Measurements from ENCODE around the gene ECHS1. TPM values are rescaled to one million over a fixed set of nuclear protein-coding genes. Genes with fewer than 3 reads are reported as not detected.

The ECHS1 gene
- total RNA-seq, 1 donor from 2014 or later: 64.3 TPM

DNA sequence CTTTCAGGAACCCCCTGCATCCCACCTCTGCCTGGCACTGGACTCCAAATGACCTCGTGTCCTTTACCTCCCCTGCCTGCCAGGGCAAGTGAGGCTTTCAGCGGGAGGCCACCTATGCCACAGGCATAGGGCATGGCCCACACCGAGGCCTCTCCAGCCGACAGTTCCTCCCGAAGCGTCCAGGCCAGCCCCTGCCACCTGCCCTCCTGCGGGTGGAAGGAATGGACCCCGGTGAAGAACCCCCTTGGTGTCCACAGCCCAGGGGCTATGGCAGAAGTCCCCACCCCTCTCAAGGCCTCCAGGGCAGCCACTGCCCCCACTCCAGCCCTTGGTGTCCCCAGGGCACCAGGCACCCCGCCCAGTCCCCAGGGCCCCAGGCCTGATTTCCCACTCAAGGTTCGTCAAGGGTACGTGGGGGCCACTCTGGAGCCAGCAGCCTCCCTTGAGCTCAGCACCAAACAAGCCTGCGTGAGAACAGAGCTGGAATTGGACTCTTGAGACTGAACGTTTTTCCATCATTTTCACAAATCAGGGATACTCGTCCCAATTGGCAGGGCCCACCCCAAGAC, 18.4 kb downstream of the ECHS1 start:
- Mint-ChIP-seq H3K9me3 (no peaks in the 10 kb centered on the region), H3K27ac (no peak overlapping the region)
- intact Hi-C loops (cut with micrococcal nuclease): loop anchor here (5.0 kb wide), 1 partner anchor 77 kb away; the partner anchor contains the start of gene ADAM8

DNA sequence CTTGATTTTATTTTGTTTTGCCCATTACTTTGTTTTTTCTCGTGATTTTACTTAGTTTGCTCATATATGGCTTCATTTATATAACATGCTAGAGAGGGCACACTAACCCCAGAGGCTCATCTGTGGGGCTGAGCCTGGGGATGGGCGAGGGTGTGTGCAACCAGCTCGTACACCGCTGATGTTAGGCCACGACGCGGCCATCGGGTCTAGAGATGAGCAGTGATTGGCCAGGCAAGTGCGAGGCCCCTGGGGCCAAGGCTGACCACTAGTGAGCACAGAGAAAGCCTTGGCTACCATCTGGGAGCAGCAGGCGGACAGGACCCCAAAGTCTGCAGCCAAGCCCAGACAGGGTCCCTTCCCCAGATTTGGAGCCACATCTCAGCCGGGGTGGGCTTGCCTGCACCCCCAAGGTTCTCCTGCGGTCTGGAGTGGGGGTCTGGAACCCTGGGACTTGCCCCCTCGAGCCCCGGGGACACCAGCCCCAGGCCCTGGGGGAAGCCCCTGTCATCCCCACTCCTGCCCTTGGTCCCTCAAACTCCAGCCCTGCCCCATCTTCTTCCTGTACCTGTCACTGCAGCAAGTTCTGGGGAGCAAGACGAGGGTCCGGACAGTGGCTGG, 19.1 kb downstream of the ECHS1 start:
- peaks cover 3% of the 10 kb centered on the region for H3K36me3 Mint-ChIP-seq (ENCODE audit: low read depth)
- no peak overlapping the region for H3K4me3 Mint-ChIP-seq

More for the DNA sequence above, 18.4 kb downstream of the ECHS1 start:
- Mint-ChIP-seq H3K27me3 (no peaks in the 10 kb centered on the region), H3K36me3 (ENCODE audit: low read depth) (peaks cover 3% of the 10 kb centered on the region), H3K4me3 (no peak overlapping the region), H3K4me1 (no peaks in the 10 kb centered on the region)
- DNase-seq: no peak

GRCh38 chr10:133353202-133353959, 19.8 kb downstream of the ECHS1 start:
- Mint-ChIP-seq H3K4me1 (no peaks in the 10 kb centered on the region), H3K9me3 (no peaks in the 10 kb centered on the region), H3K27me3 (no peaks in the 10 kb centered on the region), H3K27ac (no peak overlapping the region), H3K4me3 (no peak overlapping the region), H3K36me3 (ENCODE audit: low read depth) (peaks cover 3% of the 10 kb centered on the region)
- no peak for DNase-seq
- intact Hi-C loops (cut with micrococcal nuclease): no loop called here

More for the DNA sequence above, 19.1 kb downstream of the ECHS1 start:
- Mint-ChIP-seq H3K27me3 (no peaks in the 10 kb centered on the region), H3K9me3 (no peaks in the 10 kb centered on the region), H3K4me1 (no peaks in the 10 kb centered on the region), H3K27ac (no peak overlapping the region)
- DNase-seq: no peak
- intact Hi-C loops (cut with micrococcal nuclease): no loop called here

DNA sequence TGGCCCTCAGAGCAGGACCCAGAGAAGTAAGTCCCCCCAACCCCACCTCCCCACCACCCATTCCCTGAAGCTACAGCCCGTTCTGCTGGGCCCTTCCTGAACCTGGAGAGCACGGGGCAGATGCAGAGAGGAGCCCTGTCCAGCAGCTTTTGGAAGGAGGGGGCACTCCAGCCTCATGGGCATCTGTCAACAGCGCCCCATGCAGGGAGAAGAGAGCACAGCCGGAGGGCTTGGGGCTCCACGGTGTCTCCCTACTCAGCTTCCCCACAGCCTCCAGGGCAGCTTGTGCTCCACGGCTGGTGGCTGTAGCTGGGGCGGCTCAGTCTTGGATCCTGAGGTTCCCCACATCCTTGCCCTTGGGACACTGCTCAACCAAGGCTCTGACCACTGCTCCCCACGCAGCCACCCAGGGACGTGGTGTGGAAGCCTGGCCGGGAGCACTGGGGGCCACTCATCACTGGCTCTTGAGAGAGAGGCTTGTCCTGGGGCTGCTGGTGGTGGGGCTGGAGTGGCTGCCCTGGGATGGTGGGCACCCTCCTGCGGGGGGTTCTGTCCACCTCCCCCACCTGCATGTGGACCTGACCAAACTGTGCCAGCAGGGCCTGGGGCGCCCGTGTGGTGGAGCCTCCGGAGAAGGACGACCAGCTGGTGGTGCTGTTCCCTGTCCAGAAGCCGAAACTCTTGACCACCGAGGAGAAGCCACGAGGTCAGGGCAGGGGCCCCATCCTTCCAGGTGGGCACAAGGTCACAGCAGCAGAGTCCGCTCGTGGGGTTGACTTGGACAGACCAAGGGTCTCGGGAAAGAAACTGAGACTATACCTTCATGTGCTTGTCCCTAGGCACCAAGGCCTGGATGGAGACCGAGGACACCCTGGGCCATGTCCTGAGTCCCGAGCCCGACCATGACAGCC, 21.5 kb downstream of the ECHS1 start:
- no peak for DNase-seq
- no peaks in the 10 kb centered on the region for H3K4me1 Mint-ChIP-seq
- H3K36me3 Mint-ChIP-seq (ENCODE audit: low read depth): peaks cover 3% of the 10 kb centered on the region
- intact Hi-C loops (cut with micrococcal nuclease): no loop called here
- no peak overlapping the region for H3K27ac Mint-ChIP-seq
- no peak overlapping the region for H3K4me3 Mint-ChIP-seq
- no peaks in the 10 kb centered on the region for H3K9me3 Mint-ChIP-seq
- H3K27me3 Mint-ChIP-seq: no peaks in the 10 kb centered on the region

GRCh38 chr10:133350950-133351329, 22.2 kb downstream of the ECHS1 start:
- intact Hi-C loops (cut with micrococcal nuclease): no loop called here
- H3K27me3 Mint-ChIP-seq: no peaks in the 10 kb centered on the region
- H3K4me3 Mint-ChIP-seq: no peak overlapping the region
- no peaks in the 10 kb centered on the region for H3K4me1 Mint-ChIP-seq
- no peaks in the 10 kb centered on the region for H3K36me3 Mint-ChIP-seq (ENCODE audit: low read depth)
- H3K27ac Mint-ChIP-seq: no peak overlapping the region
- H3K9me3 Mint-ChIP-seq: no peaks in the 10 kb centered on the region
- no peak for DNase-seq

GRCh38 chr10:133350283-133350949, 22.7 kb downstream of the ECHS1 start:
- Mint-ChIP-seq H3K4me1 (no peaks in the 10 kb centered on the region), H3K27me3 (peaks cover 4% of the 10 kb centered on the region), H3K4me3 (no peak overlapping the region), H3K27ac (no peak overlapping the region), H3K9me3 (no peaks in the 10 kb centered on the region), H3K36me3 (ENCODE audit: low read depth) (no peaks in the 10 kb centered on the region)
- intact Hi-C loops (cut with micrococcal nuclease): no loop called here
- no peak for DNase-seq

GRCh38 chr10:133349577-133350011, 23.6 kb downstream of the ECHS1 start:
- no peak for DNase-seq
- Mint-ChIP-seq H3K4me3 (no peak overlapping the region), H3K27me3 (peaks cover 8% of the 10 kb centered on the region), H3K4me1 (no peaks in the 10 kb centered on the region), H3K36me3 (ENCODE audit: low read depth) (no peaks in the 10 kb centered on the region), H3K27ac (no peak overlapping the region), H3K9me3 (no peaks in the 10 kb centered on the region)
- intact Hi-C loops (cut with micrococcal nuclease): no loop called here

DNA sequence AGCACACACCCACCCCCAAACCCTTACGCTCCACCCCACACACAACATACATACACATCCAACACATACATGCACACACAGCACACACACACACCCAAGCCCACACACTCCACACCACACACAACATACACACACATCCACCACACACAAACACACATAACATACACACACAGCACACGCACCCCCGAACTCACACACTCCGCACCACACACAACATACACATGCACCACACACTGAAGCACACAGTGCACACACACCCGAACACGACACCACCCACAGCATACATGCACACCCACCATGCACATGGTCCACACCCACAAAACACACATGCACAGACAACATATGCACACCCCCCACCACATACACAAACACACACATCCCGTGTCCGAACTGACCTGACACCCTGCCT, 24.0 kb downstream of the ECHS1 start:
- Mint-ChIP-seq H3K27ac (no peak overlapping the region), H3K4me3 (no peak overlapping the region), H3K9me3 (no peaks in the 10 kb centered on the region), H3K4me1 (no peaks in the 10 kb centered on the region), H3K27me3 (peaks cover 8% of the 10 kb centered on the region), H3K36me3 (ENCODE audit: low read depth) (no peaks in the 10 kb centered on the region)
- intact Hi-C loops (cut with micrococcal nuclease): no loop called here
- no peak for DNase-seq

DNA sequence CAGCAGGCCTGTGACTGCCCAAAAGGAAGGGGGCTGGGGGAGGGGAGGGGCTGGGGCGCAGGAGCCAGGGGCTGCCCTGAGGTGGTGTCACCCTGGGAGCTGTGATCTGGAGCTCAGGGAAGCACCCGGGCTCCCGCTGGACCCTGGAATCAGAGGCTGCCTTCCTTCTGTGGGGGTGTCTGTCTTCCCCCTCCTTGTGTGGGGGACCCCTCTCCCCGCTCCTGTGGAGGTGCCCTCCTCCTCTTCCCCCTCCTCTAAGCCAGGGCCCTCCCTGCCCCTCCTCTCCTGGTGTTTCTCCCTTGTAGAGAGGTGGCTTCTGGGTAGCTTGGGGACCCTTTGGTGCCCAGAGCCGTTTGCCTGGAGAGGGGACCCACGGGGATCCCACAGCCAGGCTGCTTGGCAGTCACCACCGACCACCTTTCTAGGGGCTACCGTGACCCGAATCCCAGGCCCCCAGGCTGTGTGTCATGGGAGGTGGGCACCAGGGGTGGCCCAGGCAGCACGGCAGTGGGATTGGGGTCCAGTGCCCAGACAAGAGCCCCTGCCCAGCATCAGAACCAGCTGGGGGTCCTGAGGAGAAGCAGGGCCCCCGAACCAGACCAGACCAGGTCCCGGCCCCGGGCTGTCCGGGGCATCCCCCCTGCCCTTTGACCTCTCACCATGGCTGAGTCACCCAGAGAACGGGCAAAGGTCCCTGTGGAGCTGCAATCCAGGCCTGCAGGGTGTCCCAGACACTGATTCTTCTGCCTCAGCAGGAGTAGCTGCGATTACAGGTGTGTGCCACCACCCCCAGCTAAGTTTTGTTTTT, 25.2 kb downstream of the ECHS1 start:
- intact Hi-C loops (cut with micrococcal nuclease): no loop called here
- Mint-ChIP-seq H3K9me3 (no peaks in the 10 kb centered on the region), H3K4me3 (no peak overlapping the region), H3K36me3 (ENCODE audit: low read depth) (no peaks in the 10 kb centered on the region), H3K27me3 (peaks cover 12% of the 10 kb centered on the region), H3K27ac (no peak overlapping the region), H3K4me1 (peaks cover 3% of the 10 kb centered on the region)
- no peak for DNase-seq

DNA sequence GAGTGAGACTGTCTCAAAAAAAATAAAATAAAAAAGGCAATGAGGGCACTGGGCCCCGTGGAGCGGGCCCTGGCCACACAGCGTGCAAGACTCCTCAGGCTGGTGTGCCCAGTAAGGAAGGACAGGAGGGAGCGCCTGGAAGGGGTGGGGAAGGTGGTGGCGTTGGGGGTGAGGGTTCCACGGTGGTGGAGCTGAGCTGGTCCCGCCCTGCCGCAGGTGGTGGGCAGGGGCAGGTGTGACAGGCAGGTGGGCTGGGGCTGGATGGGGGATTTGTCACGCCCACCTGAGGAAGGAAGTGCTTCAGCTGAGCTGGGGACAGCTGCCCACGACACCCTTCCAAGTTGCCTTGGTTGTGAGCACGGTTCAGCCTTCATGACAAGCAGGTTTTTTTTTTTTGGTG, 26.7 kb downstream of the ECHS1 start:
- peaks cover 3% of the 10 kb centered on the region for H3K4me1 Mint-ChIP-seq
- no peaks in the 10 kb centered on the region for H3K9me3 Mint-ChIP-seq
- no peak for DNase-seq
- no peak overlapping the region for H3K27ac Mint-ChIP-seq
- H3K4me3 Mint-ChIP-seq: no peak overlapping the region
- H3K36me3 Mint-ChIP-seq (ENCODE audit: low read depth): no peaks in the 10 kb centered on the region
- peaks cover 18% of the 10 kb centered on the region for H3K27me3 Mint-ChIP-seq
- intact Hi-C loops (cut with micrococcal nuclease): no loop called here

DNA sequence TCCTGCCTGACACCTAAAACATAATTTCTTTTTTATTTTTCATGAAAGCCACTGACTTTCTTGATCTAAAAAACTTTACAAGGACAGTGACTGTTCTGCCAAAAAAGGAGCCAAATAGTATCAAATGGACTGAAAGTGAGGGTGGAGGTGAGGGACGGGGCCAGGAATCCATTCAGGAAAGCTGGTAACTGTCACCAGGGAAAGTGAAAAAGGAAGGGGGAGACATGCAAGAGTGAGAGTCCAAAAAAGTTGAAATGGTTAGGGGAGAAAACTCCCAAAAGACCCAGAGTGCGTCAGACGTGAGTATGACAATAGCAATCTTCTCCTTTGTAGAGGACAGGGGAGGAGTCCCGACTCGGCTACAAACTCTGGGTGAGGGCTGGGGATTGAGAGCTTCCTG, 28.9 kb downstream of the ECHS1 start:
- peaks cover 18% of the 10 kb centered on the region for H3K27me3 Mint-ChIP-seq
- DNase-seq: no peak
- no peak overlapping the region for H3K27ac Mint-ChIP-seq
- H3K4me3 Mint-ChIP-seq: no peak overlapping the region
- intact Hi-C loops (cut with micrococcal nuclease): no loop called here
- no peaks in the 10 kb centered on the region for H3K36me3 Mint-ChIP-seq (ENCODE audit: low read depth)
- no peaks in the 10 kb centered on the region for H3K9me3 Mint-ChIP-seq
- peaks cover 3% of the 10 kb centered on the region for H3K4me1 Mint-ChIP-seq

- no peaks in the 10 kb centered on the region for H3K36me3 Mint-ChIP-seq (ENCODE audit: low read depth)
- no peaks in the 10 kb centered on the region for H3K9me3 Mint-ChIP-seq
- H3K27me3 Mint-ChIP-seq: peaks cover 18% of the 10 kb centered on the region
- intact Hi-C loops (cut with micrococcal nuclease): no loop called here
- peaks cover 3% of the 10 kb centered on the region for H3K4me1 Mint-ChIP-seq
- H3K4me3 Mint-ChIP-seq: no peak overlapping the region
- no peak for DNase-seq
- H3K27ac Mint-ChIP-seq: no peak overlapping the region
Observed at GRCh38 chr10:133343558-133343957, 29.6 kb downstream of the ECHS1 start.

GRCh38 chr10:133342942-133343341, 30.2 kb downstream of the ECHS1 start:
- Mint-ChIP-seq H3K27ac (no peak overlapping the region), H3K36me3 (ENCODE audit: low read depth) (no peaks in the 10 kb centered on the region), H3K4me1 (peaks cover 3% of the 10 kb centered on the region), H3K27me3 (peaks cover 18% of the 10 kb centered on the region), H3K4me3 (no peak overlapping the region), H3K9me3 (no peaks in the 10 kb centered on the region)
- intact Hi-C loops (cut with micrococcal nuclease): no loop called here
- no peak for DNase-seq

Data from activated CD4-positive, alpha-beta T cell treated with anti-CD3 and anti-CD28 coated beads, Interleukin-2, amount 10 ng/mL, durations not matched to agents 24 days and 14 days (primary cell).